IMR-90 (cell line): ENCODE results near the gene USP4. TPM values are rescaled to one million over a fixed set of nuclear protein-coding genes. Genes with fewer than 3 reads are reported as not detected.

Experiments
- ATAC-seq: fragments of 200-7000 bp; cut with Tn5 transposase; 2 replicates; pipeline ENCODE4 v1.9.1; 2020; ENCODE audit warnings: low read depth, mild to moderate bottlenecking, moderate library complexity
- BruUV-seq: library from RNA; stranded (reverse); fragments of 400-500 nt; replicated peaks from 2 replicates; lab custom pipeline; 2021; lab: Mats Ljungman, UMichigan
- CTCF ChIA-PET: fragments of 300-600 bp; formaldehyde crosslinking; extraction: SDS; loops from one replicate; lab custom pipeline; 2021; ENCODE audit warnings: antibody characterized with exemption; lab: Yijun Ruan, JAX
- POLR2A ChIA-PET: fragments of 300-600 bp; sonication (Branson Sonifier 250); formaldehyde crosslinking; loops from one replicate; lab custom pipeline; 2022; ENCODE audit warnings: antibody characterized with exemption; ENCODE audit not compliant: unreplicated experiment; lab: Charles Lee
- DNase-seq: peaks from one replicate; pipeline ENCODE4 v3.0.0; 2013
- H2AFZ ChIP-seq: replicated peaks from 2 replicates; pipeline ENCODE3; 2013; ENCODE audit warnings: low read length, mild to moderate bottlenecking; ENCODE audit not compliant: poor library complexity
- H2AK5ac ChIP-seq: 2 replicates; pipeline ENCODE4 v1.6.1; 2013; ENCODE audit warnings: low read depth, low read length, inconsistent platforms
- H2AK9ac ChIP-seq: replicated peaks from 2 replicates; pipeline ENCODE3; 2013; ENCODE audit warnings: mild to moderate bottlenecking, low read depth, low read length, moderate library complexity; ENCODE audit not compliant: poor library complexity
- H2BK120ac ChIP-seq: 2 replicates; pipeline ENCODE4 v1.6.1; 2013; ENCODE audit warnings: low read depth, low read length, inconsistent platforms
- H2BK15ac ChIP-seq: 3 replicates; pipeline ENCODE4 v1.6.1; 2013; ENCODE audit warnings: low read depth, low read length, inconsistent platforms
- H2BK20ac ChIP-seq: 2 replicates; pipeline ENCODE4 v1.6.1; 2013; ENCODE audit warnings: low read depth, mild to moderate bottlenecking, inconsistent platforms, low read length, moderate library complexity
- H2BK5ac ChIP-seq: 2 replicates; pipeline ENCODE4 v1.6.1; 2013; ENCODE audit warnings: mild to moderate bottlenecking, low read depth, low read length, inconsistent platforms; ENCODE audit not compliant: poor library complexity, severe bottlenecking
- H3K14ac ChIP-seq: replicated peaks from 2 replicates; pipeline ENCODE4 v1.6.1; 2013; ENCODE audit warnings: low read depth, low read length, inconsistent platforms
- H3K18ac ChIP-seq: 2 replicates; pipeline ENCODE4 v1.6.1; 2013; ENCODE audit warnings: low read depth, low read length, control low read depth
- H3K23ac ChIP-seq: 2 replicates; pipeline ENCODE4 v1.6.1; 2013; ENCODE audit warnings: low read depth, low read length, inconsistent platforms
- H3K27ac ChIP-seq: 2 replicates; pipeline ENCODE4 v1.5.1; 2013; ENCODE audit warnings: mild to moderate bottlenecking, control low read depth, low read length; ENCODE audit not compliant: insufficient read depth
- H3K27me3 ChIP-seq: 2 replicates; pipeline ENCODE4 v1.6.1; 2013; ENCODE audit warnings: low read length; ENCODE audit not compliant: control insufficient read depth, insufficient read depth
- H3K36me3 ChIP-seq: 2 replicates; pipeline ENCODE4 v1.6.1; 2013; ENCODE audit warnings: low read length, mixed read lengths; ENCODE audit not compliant: control insufficient read depth, insufficient read depth
- H3K4ac ChIP-seq: 2 replicates; pipeline ENCODE4 v1.6.1; 2013; ENCODE audit warnings: low read depth, low read length, inconsistent platforms
- H3K4me1 ChIP-seq: 2 replicates; pipeline ENCODE4 v1.6.1; 2013; ENCODE audit warnings: low read length, mixed read lengths; ENCODE audit not compliant: control insufficient read depth, insufficient read depth
- H3K4me2 ChIP-seq: 2 replicates; pipeline ENCODE4 v1.6.1; 2013; ENCODE audit warnings: low read depth, mild to moderate bottlenecking, control low read depth, low read length, moderate library complexity
- H3K4me3 ChIP-seq: 2 replicates; pipeline ENCODE4 v1.5.1; 2013; ENCODE audit warnings: low read depth, mild to moderate bottlenecking, control low read depth, low read length, moderate library complexity; ENCODE audit not compliant: insufficient read depth
- H3K56ac ChIP-seq: 2 replicates; pipeline ENCODE4 v1.6.1; 2013; ENCODE audit warnings: low read length, inconsistent platforms; ENCODE audit not compliant: insufficient read depth; ENCODE audit errors: extremely low read depth
- H3K79me1 ChIP-seq, 2 experiments: 2 replicates each; pipeline ENCODE4 v1.6.1; 2013; ENCODE audit warnings: low read length in 2 of 2, inconsistent platforms in 1 of 2, low read depth in 1 of 2
- H3K9ac ChIP-seq: 2 replicates; pipeline ENCODE4 v1.6.1; 2013; ENCODE audit warnings: low read depth, low read length, control low read depth
- H3K9me1 ChIP-seq: 2 replicates; pipeline ENCODE4 v1.6.1; 2013; ENCODE audit warnings: low read length, inconsistent platforms; ENCODE audit not compliant: insufficient read depth
- H3K9me3 ChIP-seq: 2 replicates; pipeline ENCODE4 v1.6.1; 2013; ENCODE audit warnings: low read length; ENCODE audit not compliant: control insufficient read depth, insufficient read depth
- H4K20me1 ChIP-seq: 2 replicates; pipeline ENCODE4 v1.6.1; 2013; ENCODE audit warnings: low read length, inconsistent platforms; ENCODE audit not compliant: insufficient read depth
- H4K5ac ChIP-seq: 2 replicates; pipeline ENCODE4 v1.6.1; 2013; ENCODE audit warnings: mild to moderate bottlenecking, low read depth, low read length, control low read depth
- H4K8ac ChIP-seq, 2 experiments: 2 replicates each; pipeline ENCODE4 v1.6.1; 2013; ENCODE audit warnings: low read depth in 2 of 2, low read length in 2 of 2, control low read depth in 1 of 2, inconsistent platforms in 1 of 2
- H4K91ac ChIP-seq: 2 replicates; pipeline ENCODE4 v1.6.1; 2013; ENCODE audit warnings: low read depth, low read length, inconsistent platforms; ENCODE audit not compliant: insufficient read depth
- BHLHE40 ChIP-seq: fragments of 150-350 bp; IDR thresholded peaks from 2 replicates; pipeline ENCODE4 v1.6.1; 2016; ENCODE audit warnings: mild to moderate bottlenecking, low read depth, low read length
- CEBPB ChIP-seq: IDR thresholded peaks from 2 replicates; pipeline ENCODE4 v1.6.1; 2012; ENCODE audit warnings: low read depth, low read length, improper control_type of control experiment
- ELK1 ChIP-seq: fragments of 150-350 bp; IDR thresholded peaks from 2 replicates; pipeline ENCODE4 v1.6.1; 2016; ENCODE audit warnings: low read depth, mild to moderate bottlenecking, low read length, moderate library complexity, borderline replicate concordance
- MAFK ChIP-seq: IDR thresholded peaks from 2 replicates; pipeline ENCODE4 v1.6.1; 2012; ENCODE audit warnings: low read depth, low read length, improper control_type of control experiment
- MAZ ChIP-seq: IDR thresholded peaks from 2 replicates; pipeline ENCODE4 v1.6.1; 2012; ENCODE audit warnings: low read depth, mild to moderate bottlenecking, low read length, improper control_type of control experiment, moderate library complexity, borderline replicate concordance
- MXI1 ChIP-seq: IDR thresholded peaks from 2 replicates; pipeline ENCODE4 v1.6.1; 2012; ENCODE audit warnings: low read depth, mild to moderate bottlenecking, low read length, moderate library complexity, borderline replicate concordance
- NFE2L2 ChIP-seq: fragments of 150-350 bp; IDR thresholded peaks from 2 replicates; pipeline ENCODE4 v1.6.1; 2016; ENCODE audit warnings: low read depth, mild to moderate bottlenecking, low read length
- POLR2A ChIP-seq: IDR thresholded peaks from 2 replicates; pipeline ENCODE4 v1.6.1; 2012; ENCODE audit warnings: mild to moderate bottlenecking, low read depth, low read length
- RCOR1 ChIP-seq: IDR thresholded peaks from 2 replicates; pipeline ENCODE4 v1.6.1; 2012; ENCODE audit warnings: mild to moderate bottlenecking, low read length, improper control_type of control experiment; ENCODE audit not compliant: insufficient replicate concordance
- SMC3 ChIP-seq: fragments of 150-350 bp; IDR thresholded peaks from 2 replicates; pipeline ENCODE4 v1.6.1; 2016; ENCODE audit warnings: low read depth, mild to moderate bottlenecking, antibody characterized with exemption, low read length, moderate library complexity
- WGBS, 2 experiments: methylation state at CpG; one replicate each; pipeline versions ENCODE4 v1.1.5 to v1.1.7; 2013; ENCODE audit warnings: missing lambda C conversion rate in 2 of 2; ENCODE audit not compliant: insufficient read length in 1 of 2; ENCODE audit errors: extremely low coverage in 2 of 2; 5-methylcytosine and 5-hydroxymethylcytosine counted together
- dilution Hi-C: fragments of 300-500 bp; cut with HindIII; formaldehyde crosslinking; loops from one replicate; pipeline ENCODE4 v1.14.3; 2018; ENCODE audit warnings: low sequenced_read_pairs; ENCODE audit not compliant: unreplicated experiment
- in situ Hi-C: fragments of 300-500 bp; cut with MboI; formaldehyde crosslinking; loops from 3 replicates; pipeline ENCODE4 v1.14.3; 2019; ENCODE audit warnings: low sequenced_read_pairs, inconsistent platforms, mixed read lengths
- intact Hi-C: fragments of 100-400 bp; cut with micrococcal nuclease; formaldehyde crosslinking; loops from 2 replicates; pipeline ENCODE4 v1.10.0; 2022
- polyA plus RNA-seq, 3 experiments: library from polyadenylated mRNA; depleted of rRNA; stranded (reverse); fragments of >200 nt; gene quantifications; 2 replicates each; pipeline ENCODE4 v1.2.3, GENCODE V29; 2012; ENCODE audit warnings: low replicate concordance in 1 of 3
- total RNA-seq: library from RNA; depleted of rRNA; stranded (reverse); fragments of >200 nt; gene quantifications from 2 replicates; pipeline ENCODE4 v1.2.3, GENCODE V29; 2012

USP4 gene
- total and polyA plus RNA-seq, 2 of the 4 experiments (the other 2 are of a cell fraction): 29.9 to 42.3 TPM

DNA sequence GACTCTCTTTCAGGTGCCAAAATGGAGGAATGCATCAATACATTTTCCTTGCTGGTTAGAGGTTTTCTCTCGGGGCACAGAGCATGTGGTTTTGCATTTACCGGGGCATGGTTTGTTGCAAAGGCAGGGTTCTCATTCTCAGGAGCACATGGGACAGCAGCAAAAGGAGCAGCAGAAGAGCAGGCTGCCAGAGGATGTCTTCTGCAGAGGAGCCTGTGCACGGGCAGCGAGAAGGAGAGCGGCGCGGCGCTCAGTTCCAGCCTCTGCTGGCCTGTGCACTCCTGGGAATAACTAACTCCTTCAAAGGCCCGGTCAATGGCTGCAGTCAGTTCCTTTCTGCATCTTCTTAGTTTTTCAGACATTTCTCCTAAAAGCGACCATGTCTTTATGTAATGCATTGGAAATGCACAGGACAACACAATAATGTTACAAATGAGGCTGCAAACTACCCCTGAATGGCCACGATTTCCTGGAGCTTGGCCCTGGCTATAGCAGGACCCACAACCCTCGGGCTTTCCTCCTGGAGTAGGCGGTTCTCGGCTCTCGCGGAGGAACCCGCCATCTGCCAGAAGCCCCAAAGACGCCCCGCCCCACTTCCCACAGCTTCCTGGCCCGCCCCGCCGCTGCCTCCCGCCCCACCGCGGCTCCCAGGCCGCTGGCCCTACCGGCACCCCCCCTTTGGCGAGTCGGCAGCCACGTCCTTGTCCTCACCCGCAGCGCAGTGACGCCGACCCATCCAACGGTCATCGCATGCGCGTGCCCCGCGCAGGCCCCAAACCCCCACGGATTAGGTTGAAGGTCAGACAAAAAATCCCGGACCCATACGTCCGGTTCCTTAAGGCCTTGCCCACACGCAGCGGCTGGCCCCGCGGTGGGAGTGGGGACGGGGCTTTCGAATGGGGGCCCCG lies 63.1 kb downstream of the USP4 start, which contains the start of gene C3orf62:
C3orf62 (minus strand) TSS at position 758 of the 908 bp plus-strand sequence; CDS start at position 398, 360 bp downstream.
- Histone ChIP-seq H2AFZ (peak within 1 kb of the TSS; percentile 91), H2BK5ac (peak within 1 kb of the TSS; percentile 76), H3K9me1 (peaks cover 5% of the 10 kb centered on the region; the same call in 1 of the 2 replicates), H3K4me1 (peaks cover 11% of the 10 kb centered on the region), H3K36me3 (peaks cover 22% of the 10 kb centered on the region), H2BK120ac (0 out of 2 replicates have a peak within 1 kb of the TSS, but pooled peaks have one; percentile 22), H3K4me2 (peak within 1 kb of the TSS; percentile 90), H3K56ac (peak within 1 kb of the TSS; percentile 89; the same call in 1 of the 2 replicates), H3K27me3 (no peaks in the 10 kb centered on the region), H2AK9ac (peak within 1 kb of the TSS; percentile 67), H3K9me3 (no peaks in the 10 kb centered on the region), H3K9ac (peak within 1 kb of the TSS; percentile 86), H3K14ac (peak within 1 kb of the TSS; percentile 79), H3K27ac (peak within 1 kb of the TSS; percentile 90), H2BK15ac (no peak within 1 kb of the TSS), H2AK5ac (0 out of 2 replicates have a peak within 1 kb of the TSS, but pooled peaks have one; percentile 59), H3K4me3 (peak within 1 kb of the TSS; percentile 47), H4K91ac (peak within 1 kb of the TSS; percentile 76), H4K20me1 (no peaks in the 10 kb centered on the region), H2BK20ac (no peak within 1 kb of the TSS), H3K23ac (peak within 1 kb of the TSS; percentile 73), H3K79me1 (peaks cover 0 to 8% of the 10 kb centered on the region in 2 experiments; a peak in 2 of 4 replicates), H3K4ac (peak within 1 kb of the TSS; percentile 83), H4K5ac (peak within 1 kb of the TSS; percentile 88), H4K8ac (peak within 1 kb of the TSS; percentile 57 to 93), H3K18ac (peak within 1 kb of the TSS; percentile 59)
- intact Hi-C loops (loop anchor here (1.0 to 2.0 kb wide), 2 partner anchors 105 to 144 kb away; partner anchors contain the start of genes KLHDC8B and LAMB2), in situ Hi-C loops (no loop called here), dilution Hi-C loops (no loop called here)
- TF ChIP-seq NFE2L2 (no peak), MAFK (no peak), ELK1 (no peak), BHLHE40 (peak; percentile 39; the same call in 1 of the 2 replicates), RCOR1 (no peak), POLR2A (no peak), MXI1 (no peak), SMC3 (no peak), MAZ (peak; percentile 48; the same call in 1 of the 2 replicates), CEBPB (no peak)
- DNase-seq (peak; percentile 73), ATAC-seq (peak; percentile 98)
- CTCF ChIA-PET: interaction anchor here (1.2 kb wide), 1 partner anchor 106 kb away, joined by 3 read pairs; the partner anchor contains the start of gene KLHDC8B
- 49% methylated on average over 2 of the region's 51 CpGs; no CpG with 5 or more reads in 1 of the 2 experiments for WGBS, 2 experiments
- BruUV-seq: no TSS peak
- POLR2A ChIA-PET: interaction anchor here (0.6 kb wide), 1 partner anchor 1699 kb away, joined by 4 read pairs; no protein-coding TSS in a partner anchor
